SK-N-SH (cell line): ENCODE data around the gene LDB2. TPM values are rescaled to one million over a fixed set of nuclear protein-coding genes. Genes with fewer than 3 reads are reported as not detected.

Experiments
- CTCF ChIA-PET: fragments of 300-600, 350-600 bp; formaldehyde crosslinking; extraction: SDS; loops from one replicate; lab custom pipeline; 2021; lab: Yijun Ruan, JAX
- POLR2A ChIA-PET: fragments of 350-600 bp; sonication (Branson Sonifier 250); formaldehyde crosslinking; extraction: SDS; loops from one replicate; lab custom pipeline; 2020; ENCODE audit warnings: antibody characterized with exemption, inconsistent platforms; lab: Yijun Ruan, JAX
- DNase-seq: peaks from one replicate; pipeline ENCODE4 v3.0.0; 2012
- H2AFZ ChIP-seq: fragments of 200-600 bp; sonication (generic); 2 replicates; pipeline ENCODE4 v1.8.1; 2016; ENCODE audit warnings: antibody characterized with exemption, mild to moderate bottlenecking, low read depth
- H3F3A ChIP-seq: fragments of 200-600 bp; sonication (generic); replicated peaks from 2 replicates; pipeline ENCODE3; 2016; ENCODE audit warnings: antibody characterized with exemption, mild to moderate bottlenecking; ENCODE audit not compliant: insufficient read depth
- H3K27ac ChIP-seq, 2 experiments: fragments of 200-500 bp in 1 of 2; fragments of 200-600 bp in 1 of 2; sonication (Bioruptor generic) in 1 of 2; sonication (generic), shearing (Covaris generic) in 1 of 2; 2 replicates each; pipeline versions ENCODE4 v1.5.1 to v1.6.1; 2014 to 2016; ENCODE audit warnings: low read depth in 2 of 2, inconsistent platforms in 1 of 2, low read length in 1 of 2, mild to moderate bottlenecking in 1 of 2, mixed read lengths in 1 of 2
- H3K27me3 ChIP-seq: fragments of 200-600 bp; sonication (generic), shearing (Covaris generic); 2 replicates; pipeline ENCODE4 v1.6.1; 2016; ENCODE audit warnings: mixed run types; ENCODE audit not compliant: insufficient read depth
- H3K36me3 ChIP-seq, 2 experiments: fragments of 200-500 bp in 1 of 2; fragments of 200-600 bp in 1 of 2; sonication (Bioruptor generic) in 1 of 2; sonication (generic) in 1 of 2; replicated peaks in 1 of 2; 2 replicates each; pipeline versions ENCODE3 to v1.5.1; 2014 to 2016; ENCODE audit warnings: low read length in 1 of 2, mild to moderate bottlenecking in 1 of 2; ENCODE audit not compliant: insufficient read depth in 2 of 2, control insufficient read depth in 1 of 2
- H3K4me1 ChIP-seq, 2 experiments: fragments of 200-500 bp in 1 of 2; fragments of 200-600 bp in 1 of 2; sonication (Bioruptor generic) in 1 of 2; sonication (generic), shearing (Covaris generic) in 1 of 2; 2 replicates each; pipeline versions ENCODE4 v1.5.1 to v1.6.1; 2014 to 2016; ENCODE audit warnings: low read depth in 1 of 2, low read length in 1 of 2, mixed run types in 1 of 2; ENCODE audit not compliant: insufficient read depth in 2 of 2, control insufficient read depth in 1 of 2
- H3K4me2 ChIP-seq: fragments of 200-600 bp; sonication (generic), shearing (Covaris generic); 2 replicates; pipeline ENCODE4 v1.6.1; 2017; ENCODE audit warnings: mixed run types
- H3K4me3 ChIP-seq, 2 experiments: fragments of 200-500 bp in 1 of 2; fragments of 200-600 bp in 1 of 2; sonication (Bioruptor generic) in 1 of 2; sonication (generic), shearing (Covaris generic) in 1 of 2; 2 replicates each; pipeline versions ENCODE4 v1.5.1 to v1.8.1; 2014 to 2016; ENCODE audit warnings: low read depth in 2 of 2, inconsistent platforms in 1 of 2, low read length in 1 of 2, mild to moderate bottlenecking in 1 of 2, mixed read lengths in 1 of 2, moderate library complexity in 1 of 2
- H3K79me2 ChIP-seq: fragments of 200-600 bp; sonication (generic); 2 replicates; pipeline ENCODE4 v1.8.1; 2017; ENCODE audit warnings: mild to moderate bottlenecking; ENCODE audit not compliant: insufficient read depth
- H3K9ac ChIP-seq: fragments of 200-600 bp; sonication (generic); 2 replicates; pipeline ENCODE4 v1.6.1; 2017; ENCODE audit warnings: mixed run types
- H3K9me2 ChIP-seq: fragments of 200-600 bp; sonication (generic); 2 replicates; pipeline ENCODE4 v1.6.1; 2017; ENCODE audit warnings: mixed run types
- H3K9me3 ChIP-seq: fragments of 200-600 bp; sonication (generic); 2 replicates; pipeline ENCODE4 v1.6.1; 2017; ENCODE audit warnings: mixed run types, mild to moderate bottlenecking, moderate library complexity
- H4K20me1 ChIP-seq: fragments of 200-600 bp; sonication (generic); 2 replicates; pipeline ENCODE4 v1.6.1; 2017; ENCODE audit warnings: mild to moderate bottlenecking, mixed run types; ENCODE audit not compliant: insufficient read depth
- CTCF ChIP-seq: fragments of 200-600 bp; sonication (generic); IDR thresholded peaks from 2 replicates; pipeline ENCODE4 v1.6.1; 2017; ENCODE audit warnings: antibody characterized with exemption, mild to moderate bottlenecking, moderate library complexity
- FOXM1 ChIP-seq: IDR thresholded peaks from 2 replicates; pipeline ENCODE4 v1.4.0; 2012; ENCODE audit warnings: low read depth, mild to moderate bottlenecking
- GABPA ChIP-seq: IDR thresholded peaks from 2 replicates; pipeline ENCODE4 v1.4.0; 2012; ENCODE audit warnings: low read depth, mild to moderate bottlenecking
- IRF3 ChIP-seq: fragments of 150-350 bp; IDR thresholded peaks from 2 replicates; pipeline ENCODE4 v1.6.1; 2016; ENCODE audit warnings: mild to moderate bottlenecking, low read depth, low read length
- JUND ChIP-seq: IDR thresholded peaks from 2 replicates; pipeline ENCODE4 v1.4.0; 2012
- MXI1 ChIP-seq: IDR thresholded peaks from 2 replicates; pipeline ENCODE4 v1.6.1; 2012; ENCODE audit warnings: mild to moderate bottlenecking, low read depth, low read length, improper control_type of control experiment
- NRF1 ChIP-seq: IDR thresholded peaks from 2 replicates; pipeline ENCODE4 v1.6.1; 2012; ENCODE audit warnings: low read depth, mild to moderate bottlenecking, low read length
- PBX3 ChIP-seq: IDR thresholded peaks from 2 replicates; pipeline ENCODE4; 2012
- POLR2AphosphoS5 ChIP-seq: IDR thresholded peaks from 2 replicates; pipeline ENCODE4 v1.6.1; 2012; ENCODE audit warnings: low read depth, low read length
- RFX5 ChIP-seq: IDR thresholded peaks from 2 replicates; pipeline ENCODE4 v1.6.1; 2012; ENCODE audit warnings: mild to moderate bottlenecking, improper control_type of control experiment, low read length
- SMC3 ChIP-seq: IDR thresholded peaks from 2 replicates; pipeline ENCODE4 v1.6.1; 2012; ENCODE audit warnings: low read depth, low read length, improper control_type of control experiment
- TEAD4 ChIP-seq: IDR thresholded peaks from 2 replicates; pipeline ENCODE4 v1.4.0; 2012; ENCODE audit warnings: mild to moderate bottlenecking, borderline replicate concordance; ENCODE audit not compliant: insufficient read depth
- USF2 ChIP-seq: fragments of 150-350 bp; IDR thresholded peaks from 2 replicates; pipeline ENCODE4 v1.6.1; 2017; ENCODE audit warnings: antibody characterized with exemption, low read length, low read depth, borderline replicate concordance
- YY1 ChIP-seq: IDR thresholded peaks from 2 replicates; pipeline ENCODE4 v1.4.0; 2012; ENCODE audit warnings: low read depth, mild to moderate bottlenecking
- polyA plus RNA-seq, 3 experiments: library from polyadenylated mRNA; depleted of rRNA; stranded (reverse); fragments of >200 nt; gene quantifications; 2 replicates each; pipeline ENCODE4 v1.2.3, GENCODE V29; 2012

Gene LDB2
- polyA plus RNA-seq, 1 of the 3 experiments (the other 2 are of a cell fraction), result 11.0 TPM

- TF ChIP-seq IRF3 (no peak), FOXM1 (no peak), SMC3 (no peak), TEAD4 (no peak), CTCF (no peak), USF2 (no peak), YY1 (no peak), NRF1 (no peak), JUND (no peak)
- TF ChIP-seq, all 33 proteins: peak for 0
Measured at GRCh38 chr4:16713696-16714095, 184.7 kb downstream of the LDB2 start (continued).

- Histone ChIP-seq H2AFZ (no peak overlapping the region), H3K9me3 (no peaks in the 10 kb centered on the region), H3K4me3 (no peak overlapping the region), H3K4me2 (no peak overlapping the region), H3F3A (no peaks in the 10 kb centered on the region), H3K36me3 (peaks cover 0 to 6% of the 10 kb centered on the region in 2 experiments), H3K4me1 (peaks cover 0 to 6% of the 10 kb centered on the region in 2 experiments; a peak in 1 of 4 replicates), H3K27me3 (no peaks in the 10 kb centered on the region), H4K20me1 (no peaks in the 10 kb centered on the region), H3K9ac (no peak overlapping the region), H3K79me2 (no peaks in the 10 kb centered on the region), H3K27ac (no peak overlapping the region), H3K9me2 (no peaks in the 10 kb centered on the region)
- CTCF ChIA-PET, result interaction anchor here (1.0 to 1.3 kb wide), 2 partner anchors 31 to 39 kb away, joined by 3 read pairs; no protein-coding TSS in a partner anchor
- DNase-seq, result no peak
- POLR2A ChIA-PET, result no interaction called here
- TF ChIP-seq YY1, result no peak
- no peak for TF ChIP-seq IRF3
- TF ChIP-seq PBX3, result no peak
- TF ChIP-seq MXI1, result no peak
- no peak for TF ChIP-seq RFX5
- no peak for TF ChIP-seq GABPA
- no peak for TF ChIP-seq SMC3
- no peak for TF ChIP-seq POLR2AphosphoS5
- TF ChIP-seq, all 33 proteins: peak for 0
Measured at GRCh38 chr4:16713271-16713670, 185.2 kb downstream of the LDB2 start.
